T-helper 22 cell (primary cell): ENCODE data around the gene CDH8.
"Not testable (repeated sequence)": the region's sequence is repeated elsewhere in the genome, so short reads cannot be mapped to it uniquely, and the experiment has no call there.

Source experiments
- DNase-seq: peaks from one replicate; pipeline ENCODE4 v3.0.0-alpha.2; 2020; ENCODE audit warnings: low read depth

Gene CDH8

DNA sequence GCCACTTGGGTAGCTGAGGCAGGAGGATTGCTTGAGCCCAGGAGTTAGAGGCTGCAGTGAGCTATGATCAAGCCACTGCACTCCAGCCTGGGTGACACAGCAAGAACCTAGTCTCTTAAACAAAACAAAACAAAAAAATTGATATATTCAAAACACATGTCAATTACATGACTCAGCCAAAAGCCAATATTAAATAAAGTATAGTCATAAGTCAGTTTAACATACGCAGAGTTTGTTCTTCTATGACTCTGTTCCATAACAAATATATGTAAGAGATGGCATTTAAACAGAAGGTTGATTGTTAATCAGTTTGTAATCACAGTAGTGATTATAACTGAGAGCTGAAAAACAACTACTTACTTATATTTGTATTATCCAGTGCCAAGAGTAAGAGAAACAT lies 106.5 kb downstream of the CDH8 start:
- no peak for DNase-seq

DNA sequence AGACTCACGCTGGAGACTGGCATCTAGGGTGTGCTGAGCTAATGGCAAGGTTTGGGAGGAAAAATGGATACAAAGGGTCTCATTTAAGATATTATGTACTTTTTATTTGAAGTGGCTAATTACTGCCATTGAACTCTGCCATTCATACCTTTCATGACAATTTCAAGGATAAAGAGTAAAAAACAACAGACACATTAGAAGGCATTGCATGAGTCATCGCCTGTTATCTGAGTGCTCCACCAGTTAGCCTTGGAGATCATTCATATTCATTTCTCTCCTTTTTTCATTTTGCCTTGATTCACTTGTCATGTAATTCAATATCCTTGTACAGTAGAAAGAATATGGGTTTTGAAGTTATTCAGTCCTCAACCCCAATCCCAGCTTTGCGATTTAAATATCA lies 109.5 kb downstream of the CDH8 start:
- no peak for DNase-seq

DNA sequence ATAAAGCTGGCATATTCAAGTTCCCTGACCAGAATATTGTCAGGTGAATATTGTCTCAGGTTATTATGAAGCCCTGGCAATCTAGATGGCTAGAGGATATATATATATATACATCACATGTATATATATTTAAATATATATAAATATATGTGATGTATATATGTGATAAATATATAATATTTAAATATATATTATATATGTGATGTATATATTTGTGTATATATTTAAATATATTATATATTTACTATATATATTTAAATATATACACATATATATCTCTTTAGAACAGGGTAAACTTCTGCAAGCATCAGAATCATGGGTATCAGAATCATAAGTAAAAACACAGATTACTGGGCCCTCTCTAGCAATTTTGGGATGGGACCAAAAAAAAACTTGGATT lies 112.6 kb downstream of the CDH8 start:
- DNase-seq: no peak

DNA sequence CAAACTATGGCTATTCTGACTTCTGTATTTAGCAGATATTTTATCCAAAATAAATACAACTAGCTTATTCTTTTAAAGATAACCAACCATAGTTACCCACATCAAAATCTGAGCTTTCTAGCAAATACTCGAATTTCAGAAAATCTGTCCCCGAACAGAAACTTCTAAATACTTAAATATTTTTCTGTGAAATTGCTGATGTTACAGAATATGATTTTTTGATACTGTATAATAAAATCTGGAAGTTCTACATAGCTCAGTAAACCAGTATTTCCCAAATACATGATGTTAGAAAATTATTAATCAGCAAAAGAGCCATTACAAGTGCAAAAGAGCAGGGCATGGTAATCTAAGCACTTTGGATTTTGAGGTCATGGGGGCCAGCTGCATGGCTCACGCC lies 114.9 kb downstream of the CDH8 start:
- DNase-seq: no peak

DNA sequence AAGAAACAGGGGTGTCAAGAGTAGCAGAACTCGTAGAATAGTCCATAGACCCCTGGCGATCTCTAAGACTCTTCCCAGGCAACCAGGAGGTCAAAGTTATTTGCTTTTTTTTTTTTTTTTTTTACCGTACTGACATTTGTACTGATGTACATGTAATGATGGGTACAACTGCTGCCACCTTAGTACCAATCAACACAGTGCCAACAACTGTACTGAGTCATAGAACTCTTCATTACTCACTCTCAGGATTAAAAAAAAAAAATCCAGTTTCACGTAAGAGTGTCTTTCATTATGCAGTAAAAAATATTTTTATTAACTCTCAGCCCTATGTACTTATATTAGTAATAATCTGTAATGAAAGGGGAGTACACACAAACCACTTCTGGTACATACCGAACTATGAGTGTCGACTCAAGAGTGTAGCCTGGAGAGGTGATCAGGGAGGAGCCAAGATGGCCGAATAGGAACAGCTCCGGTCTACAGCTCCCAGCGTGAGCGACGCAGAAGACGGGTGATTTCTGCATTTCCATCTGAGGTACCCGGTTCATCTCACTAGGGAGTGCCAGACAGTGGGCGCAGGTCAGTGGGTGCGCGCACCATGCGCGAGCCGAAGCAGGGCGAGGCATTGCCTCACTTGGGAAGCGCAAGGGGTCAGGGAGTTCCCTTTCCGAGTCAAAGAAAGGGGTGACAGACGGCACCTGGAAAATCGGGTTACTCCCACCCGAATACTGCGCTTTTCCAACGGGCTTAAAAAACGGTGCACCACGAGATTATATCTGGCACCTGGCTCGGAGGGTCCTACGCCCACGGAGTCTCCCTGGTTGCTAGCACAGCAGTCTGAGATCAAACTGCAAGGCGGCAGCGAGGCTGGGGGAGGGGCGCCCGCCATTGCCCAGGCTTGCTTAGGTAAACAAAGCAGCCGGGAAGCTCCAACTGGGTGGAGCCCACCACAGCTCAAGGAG lies 118.1 kb downstream of the CDH8 start:
- not testable (repeated sequence) for DNase-seq

DNA sequence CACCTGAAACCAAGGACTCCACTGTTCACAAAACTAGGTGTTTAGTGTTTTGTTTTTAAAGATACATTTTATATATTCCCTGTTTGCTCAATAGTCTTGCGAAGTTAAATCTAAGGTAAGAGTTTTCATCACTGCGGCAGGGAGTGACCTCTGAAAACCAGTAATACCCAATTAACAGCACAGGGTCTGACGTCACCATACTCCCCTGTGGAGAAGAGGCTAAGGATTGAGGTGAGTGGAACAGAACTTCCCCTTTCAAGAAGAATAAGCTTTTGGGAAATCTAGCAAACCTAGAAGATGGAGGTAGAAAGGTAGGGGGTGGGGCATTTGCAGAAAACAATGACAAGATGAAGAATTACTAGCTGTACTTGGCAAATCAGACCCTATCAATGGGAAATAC lies 120.7 kb downstream of the CDH8 start:
- DNase-seq: no peak

DNA sequence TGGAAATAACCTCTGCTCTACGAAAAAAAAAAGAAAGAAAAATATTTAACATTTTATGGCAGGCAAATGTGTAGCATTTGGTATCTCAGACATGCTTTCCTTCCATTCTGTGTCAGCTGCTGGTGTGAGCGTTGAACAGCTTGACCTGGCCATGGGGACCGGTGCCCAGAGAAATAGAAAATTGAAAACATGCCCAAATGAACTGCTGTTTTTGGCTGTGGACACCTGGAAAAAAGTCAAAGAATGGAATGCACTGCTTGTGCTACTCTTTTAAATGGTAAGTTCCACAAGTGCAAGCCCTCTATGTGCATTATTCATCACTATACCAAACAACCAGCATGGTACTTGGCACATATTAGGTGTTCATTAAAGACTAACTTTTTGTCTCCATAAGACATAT lies 127.2 kb downstream of the CDH8 start:
- DNase-seq: no peak

DNA sequence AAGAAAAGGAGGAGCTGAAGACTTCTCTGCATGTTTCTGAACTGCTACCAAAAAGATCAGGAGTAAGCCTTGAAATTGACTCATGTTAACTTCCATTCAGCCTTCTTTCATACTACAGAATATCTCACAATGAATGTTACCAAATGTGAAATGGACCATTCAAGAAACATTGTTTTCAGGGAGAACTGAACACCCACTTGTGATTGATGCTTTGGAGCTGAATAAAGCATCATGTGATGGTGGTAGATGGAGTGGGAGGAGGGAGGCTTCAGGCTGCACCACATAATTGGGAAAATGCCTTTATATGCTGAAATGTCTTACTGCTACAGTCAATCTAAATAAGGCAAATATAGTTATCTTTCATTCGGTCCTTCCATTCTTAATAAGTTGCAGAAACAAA lies 127.8 kb downstream of the CDH8 start:
- no peak for DNase-seq

DNA sequence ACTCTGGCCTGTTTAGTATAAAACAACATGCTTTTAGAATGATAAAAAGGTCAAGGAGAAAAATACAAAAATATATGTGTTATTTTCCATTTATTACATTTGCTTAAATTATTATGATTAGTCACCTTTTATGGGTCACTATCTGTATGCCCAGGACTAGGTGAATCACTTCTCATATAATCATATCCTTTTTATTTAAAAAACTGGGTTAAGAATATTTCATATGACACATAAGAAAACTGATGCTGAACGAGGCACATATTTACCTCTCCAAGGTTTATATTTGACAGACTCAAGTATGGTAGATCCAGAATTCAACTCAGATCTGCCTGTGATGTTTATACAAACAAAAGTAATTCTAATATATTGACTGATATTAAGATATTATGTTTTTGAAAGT lies 134.5 kb downstream of the CDH8 start:
- no peak for DNase-seq

DNA sequence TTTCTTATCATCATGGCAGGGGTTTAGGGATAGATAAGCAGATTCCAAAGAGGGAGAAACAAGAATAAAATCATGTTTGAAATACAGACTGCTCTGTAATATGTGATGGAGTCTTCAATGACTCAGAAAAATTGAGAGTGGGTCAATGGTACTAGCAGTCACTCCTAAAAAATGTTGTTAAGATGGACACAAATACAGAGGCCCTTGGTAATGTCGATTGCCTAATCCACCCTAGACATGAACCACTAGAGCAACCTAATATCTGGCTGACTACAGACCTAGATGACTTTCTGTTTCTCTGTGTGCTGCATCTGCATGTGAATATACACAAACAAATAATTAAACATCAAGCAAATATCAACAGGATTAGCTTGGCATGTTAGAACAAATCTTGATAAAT lies 135.8 kb downstream of the CDH8 start:
- no peak for DNase-seq

DNA sequence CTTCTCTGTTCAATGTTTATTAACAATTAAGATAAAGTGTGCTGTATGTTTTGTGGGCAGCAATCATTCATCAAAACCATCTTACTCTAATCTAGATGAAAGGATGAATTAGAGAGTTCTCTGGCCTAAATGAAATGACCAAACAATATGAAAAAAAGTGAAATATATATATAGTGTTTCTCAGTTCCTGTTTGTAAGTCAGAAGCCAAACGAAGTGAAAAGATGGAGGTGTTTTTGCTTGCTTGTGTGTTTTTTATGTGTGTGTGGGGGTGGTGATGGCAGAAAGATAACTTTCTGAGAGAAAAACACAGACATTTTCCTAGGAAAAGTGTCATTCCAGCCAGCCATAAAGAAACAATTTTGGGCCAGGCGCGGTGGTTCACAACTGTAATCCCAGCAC lies 138.6 kb downstream of the CDH8 start:
- no peak for DNase-seq

DNA sequence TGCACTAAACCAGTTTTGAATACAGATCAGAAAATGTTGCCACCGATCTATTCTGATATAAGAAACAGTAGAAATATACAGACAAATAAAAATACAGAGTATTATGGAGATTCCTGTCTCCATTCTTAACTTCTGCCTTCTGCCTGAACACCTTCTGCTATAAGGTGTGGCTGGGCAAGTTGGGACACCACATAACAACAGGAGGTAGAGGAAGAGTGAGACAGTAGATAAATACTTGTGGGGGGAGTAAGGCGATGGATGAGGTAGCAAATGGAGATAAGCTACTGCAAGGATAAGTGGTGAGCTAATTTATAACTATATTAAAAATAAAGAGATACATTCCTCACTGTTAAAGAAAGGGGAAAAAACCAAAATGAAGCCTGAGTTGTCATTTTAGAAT lies 143.7 kb downstream of the CDH8 start:
- no peak for DNase-seq

DNA sequence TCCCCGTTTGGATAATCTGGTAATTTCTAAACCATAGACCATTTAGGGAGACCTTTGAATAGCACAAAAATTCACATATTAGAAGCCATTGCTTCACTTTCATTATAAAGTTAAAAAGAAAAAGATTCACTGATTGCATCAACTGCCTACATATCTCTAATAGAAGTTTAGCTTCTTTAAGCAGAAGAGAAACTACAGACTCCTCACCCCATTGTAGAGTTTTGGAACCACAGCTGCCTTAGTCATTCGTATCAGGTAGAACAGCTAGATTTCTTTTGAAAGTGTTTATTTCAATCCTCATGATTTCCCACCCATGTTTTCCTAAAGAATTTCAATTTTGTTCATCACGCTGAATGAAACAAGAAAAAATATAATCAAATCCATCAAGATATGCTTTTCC lies 144.8 kb downstream of the CDH8 start:
- DNase-seq: no peak

DNA sequence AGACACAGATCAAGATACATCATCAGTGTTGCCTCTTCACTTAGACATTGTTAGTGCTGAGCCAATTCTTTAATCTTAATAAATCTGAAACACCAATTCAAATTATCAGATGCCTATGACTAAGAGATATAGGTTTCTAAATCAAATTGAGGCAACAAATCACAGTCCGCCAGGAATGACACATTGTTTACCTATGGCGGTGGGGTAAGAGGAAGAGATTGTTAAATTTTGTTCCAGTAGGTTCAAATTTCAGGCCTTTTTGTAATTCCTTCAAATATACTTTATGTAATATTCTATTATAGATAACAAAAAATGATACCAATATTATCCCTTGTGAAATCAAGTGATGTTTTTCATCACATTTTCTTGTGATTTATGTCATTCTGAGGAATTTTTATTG lies 145.9 kb downstream of the CDH8 start:
- DNase-seq: no peak

DNA sequence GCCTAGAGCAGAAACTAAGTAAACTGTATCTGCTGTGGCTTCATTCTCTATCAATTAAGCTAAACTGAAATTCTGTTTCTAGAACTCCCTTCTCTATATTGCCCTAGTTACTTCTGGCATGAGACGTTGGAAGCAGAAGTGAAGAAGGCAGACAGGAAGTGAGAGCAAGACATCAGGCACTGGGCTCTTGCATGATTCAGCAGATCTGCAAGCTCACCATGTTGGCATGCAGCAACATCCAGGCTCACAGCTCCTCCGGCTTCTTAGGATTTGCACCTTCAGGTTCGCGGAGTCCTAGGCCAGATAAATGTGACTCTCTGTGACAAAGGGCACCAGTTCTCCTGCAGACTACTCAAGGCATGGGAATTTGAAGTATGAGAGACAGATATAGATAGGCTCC lies 148.3 kb downstream of the CDH8 start:
- DNase-seq: no peak

DNA sequence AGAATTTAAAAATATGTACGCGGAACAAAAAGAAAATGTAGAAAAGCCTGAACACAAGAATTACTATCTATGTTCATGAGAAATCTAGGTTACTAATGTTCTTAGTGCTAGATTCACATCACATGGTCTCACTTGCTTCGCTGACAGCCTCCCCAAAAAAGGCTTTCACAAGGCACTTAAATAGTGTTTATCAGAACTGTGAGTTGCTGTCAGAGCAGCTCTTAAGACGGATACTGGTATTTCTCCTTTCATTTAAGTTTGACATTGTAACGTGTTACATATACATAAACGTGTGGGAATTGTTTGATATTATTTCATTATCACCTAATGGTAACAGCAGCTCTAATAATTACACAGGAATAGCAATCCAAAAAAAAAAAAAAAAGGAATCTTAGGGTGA lies 150.9 kb downstream of the CDH8 start:
- DNase-seq: no peak

DNA sequence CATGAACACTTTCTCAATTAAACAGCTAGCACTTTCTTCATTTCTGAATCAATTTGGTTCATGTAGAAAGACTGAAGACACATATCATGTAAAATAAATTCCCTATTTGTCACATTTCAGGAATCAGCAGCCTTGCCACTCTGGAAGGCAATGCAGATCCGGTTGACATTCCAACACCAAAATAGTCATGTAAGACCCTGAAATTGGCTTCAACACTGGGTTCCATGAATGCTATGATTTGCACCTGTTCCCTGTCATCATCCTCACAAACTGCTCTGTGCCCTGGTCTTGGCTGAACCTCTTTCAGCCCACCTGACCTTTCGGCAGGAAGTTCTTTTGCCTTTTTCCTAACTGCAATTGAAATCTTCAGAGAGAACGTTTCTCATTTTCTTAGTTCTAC lies 156.9 kb downstream of the CDH8 start:
- no peak for DNase-seq

DNA sequence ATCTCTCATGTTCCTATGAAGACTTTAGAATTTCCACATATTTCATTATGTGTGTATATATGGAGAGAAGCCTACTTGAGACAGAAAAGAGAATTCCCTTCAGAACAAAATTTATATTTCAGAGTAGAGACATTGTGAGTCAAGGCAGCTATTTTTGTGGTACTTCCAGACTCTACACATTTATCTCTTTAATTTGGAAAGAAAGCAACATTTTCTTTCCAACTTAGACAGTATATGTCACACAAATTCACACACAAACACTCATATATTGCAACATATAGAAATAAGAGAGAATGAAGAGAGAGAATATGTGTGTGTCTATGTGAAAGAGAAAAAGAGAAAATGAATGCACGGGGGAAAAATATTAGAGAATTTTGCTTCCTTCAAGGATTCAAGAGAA lies 158.8 kb downstream of the CDH8 start:
- no peak for DNase-seq

DNA sequence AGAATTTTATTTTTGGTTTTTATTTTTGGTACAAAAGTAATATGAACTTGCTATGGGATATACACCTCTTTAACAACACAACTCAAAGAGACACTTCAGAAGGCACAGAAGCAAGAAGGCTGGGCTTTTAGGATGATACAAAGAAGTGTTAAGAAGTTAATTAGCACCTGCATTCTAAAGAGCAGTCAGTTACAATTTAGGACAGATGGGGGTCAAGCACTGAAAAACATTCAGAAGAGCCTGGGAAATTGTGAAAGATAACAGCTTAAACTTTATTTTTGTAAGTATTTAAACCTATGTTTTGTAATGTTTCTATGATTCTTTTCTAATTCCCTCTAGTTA lies 163.5 kb downstream of the CDH8 start:
- no peak for DNase-seq

DNA sequence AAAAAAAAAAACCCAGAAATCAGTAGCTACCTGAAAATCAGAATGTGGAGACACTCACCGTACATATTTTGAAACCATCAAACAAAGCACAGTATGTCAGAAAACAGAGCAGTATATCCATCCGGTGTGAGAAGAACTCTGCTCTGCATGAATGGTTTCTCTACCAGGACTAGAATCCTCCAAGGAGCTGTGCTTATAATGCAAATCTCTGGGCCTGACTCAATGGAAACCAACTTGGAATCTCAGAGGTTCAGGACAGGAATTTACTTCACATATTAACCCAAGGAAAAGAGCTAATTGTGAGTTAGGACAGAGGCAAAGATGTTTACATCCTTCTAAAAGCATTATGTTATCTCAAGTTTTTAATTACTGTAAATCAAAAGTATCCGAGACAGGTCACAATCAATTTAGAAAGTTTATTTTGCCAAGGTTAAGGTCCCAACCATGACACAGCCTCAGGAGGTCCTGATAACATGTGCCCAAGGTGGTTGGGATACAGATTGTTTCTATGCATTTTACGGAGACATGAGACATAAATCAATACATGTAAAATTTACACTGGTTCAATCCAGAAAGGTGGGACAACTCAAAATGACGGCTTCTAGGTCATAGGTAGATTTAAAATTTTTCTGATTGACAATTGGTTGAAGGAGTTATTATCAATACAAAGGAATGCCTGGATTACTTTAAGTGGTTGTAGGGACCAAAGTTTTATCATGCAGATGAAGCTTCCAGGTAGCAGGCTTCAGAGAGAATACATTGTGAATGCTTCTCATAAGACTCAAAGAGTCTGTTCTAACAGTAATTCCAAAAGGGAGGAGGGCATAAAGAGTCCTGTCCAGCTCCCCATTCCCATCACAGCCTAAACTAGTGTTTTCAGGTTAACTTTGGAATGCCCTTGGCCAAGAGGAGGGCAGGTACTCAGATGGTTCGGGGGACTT lies 164.1 kb downstream of the CDH8 start:
- DNase-seq: no peak

DNA sequence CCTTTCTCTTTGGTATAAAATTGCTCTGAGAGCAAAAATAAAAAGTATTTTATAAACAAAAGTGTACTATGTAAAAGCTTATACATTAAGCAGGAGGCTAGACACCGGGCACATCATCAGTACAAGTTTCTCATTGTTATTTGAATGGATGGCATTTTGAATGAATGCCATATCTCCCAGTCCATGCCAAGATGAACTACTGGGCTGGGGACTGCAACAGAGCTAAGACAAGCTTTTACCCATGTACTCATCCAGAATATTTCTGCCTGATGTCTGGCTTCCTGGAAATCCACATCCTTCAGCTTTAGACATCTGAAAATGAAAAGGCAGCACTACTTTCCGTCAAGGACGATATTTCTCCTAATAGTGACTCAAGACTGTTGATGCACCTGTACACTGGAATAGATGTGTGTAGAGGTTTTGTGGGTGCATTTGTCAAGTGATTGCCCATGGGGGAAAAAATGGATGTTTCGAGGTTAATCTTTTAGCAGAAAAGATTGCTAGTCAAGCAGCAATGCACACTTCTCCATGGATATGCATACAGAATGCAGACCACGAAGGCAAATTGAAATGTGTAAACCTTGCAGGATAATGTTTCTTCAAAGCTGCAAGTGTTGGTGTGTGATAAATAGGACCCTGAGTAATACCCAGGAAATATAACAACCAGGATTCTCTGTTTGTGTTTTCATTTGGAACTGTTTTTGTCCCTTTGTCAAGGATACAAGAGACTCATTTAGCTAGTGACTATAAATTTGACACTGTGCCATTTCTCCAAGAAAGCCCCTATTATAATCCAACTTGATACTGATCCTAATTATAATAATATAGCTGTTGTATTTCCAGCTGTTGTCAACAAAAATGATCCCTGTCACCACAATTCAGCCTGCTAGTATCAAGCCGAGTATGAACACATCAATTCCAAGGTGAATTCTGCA lies 173.8 kb downstream of the CDH8 start:
- DNase-seq: no peak

DNA sequence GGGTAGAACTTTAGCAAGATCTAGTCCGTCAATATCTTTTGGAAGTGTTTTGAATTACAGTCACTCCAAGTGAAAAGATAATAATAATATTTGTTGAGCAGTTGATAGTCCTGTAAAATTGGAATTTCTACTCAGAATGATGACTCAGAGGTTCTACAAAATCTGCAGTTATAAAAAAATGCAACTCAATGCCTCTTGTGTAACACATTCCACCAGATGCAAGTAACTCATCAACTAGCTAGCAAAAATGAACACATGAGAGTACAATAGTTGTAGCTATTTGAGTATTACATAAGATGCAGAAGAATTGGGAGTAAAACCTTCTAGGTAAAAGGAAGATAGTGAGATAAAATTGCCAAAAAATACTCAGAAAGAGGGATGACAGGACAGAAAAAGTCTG lies 177.2 kb downstream of the CDH8 start:
- no peak for DNase-seq
